K562 (cell line): ENCODE measurements around the gene RNU1-4. TPM values are rescaled to one million over a fixed set of nuclear protein-coding genes. Genes with fewer than 3 reads are reported as not detected.
"Not testable (repeated sequence)": the region's sequence is repeated elsewhere in the genome, so short reads cannot be mapped to it uniquely, and the experiment has no call there.

ENCODE experiments used
- ATAC-seq: fragments of 200-7000 bp; cut with Tn5 transposase; 3 replicates; pipeline ENCODE4 v1.9.1; 2020; ENCODE audit warnings: moderate library complexity
- BruUV-seq: library from RNA; stranded (reverse); fragments of 400-500 nt; replicated peaks from 2 replicates; lab custom pipeline; 2021; lab: Mats Ljungman, UMichigan
- CTCF ChIA-PET: fragments of 300-600 bp; formaldehyde crosslinking; extraction: SDS; loops from one replicate; lab custom pipeline; 2021; ENCODE audit warnings: low intra/inter-chr PET ratio; lab: Yijun Ruan, JAX
- POLR2A ChIA-PET: fragments of 300-600, 350-650 bp; sonication (Branson Sonifier 250); formaldehyde crosslinking; extraction: SDS; loops from one replicate; lab custom pipeline; 2021; ENCODE audit warnings: antibody characterized with exemption, inconsistent platforms; lab: Yijun Ruan, JAX
- DNase-seq, 4 experiments: peaks; one replicate each; pipeline versions ENCODE4 v3.0.0 to v3.0.0-alpha.2; 2011 to 2018; ENCODE audit warnings: low spot score in 3 of 4, mixed read lengths in 3 of 4; ENCODE audit errors: extremely low read depth in 1 of 4
- FAIRE-seq: peaks from 2 replicates; lab custom pipeline; 2011; peaks lifted over from hg19 to GRCh38; lab: Jason Lieb, UNC
- H2AFZ ChIP-seq: 2 replicates; pipeline ENCODE4 v1.6.0; 2011; ENCODE audit warnings: low read depth, low read length, control low read depth, inconsistent platforms
- H3K27ac ChIP-seq: fragments of 200-600 bp; 3 replicates; pipeline ENCODE4 v1.8.0; 2011; ENCODE audit warnings: low read depth, mild to moderate bottlenecking, control low read depth, inconsistent platforms, low read length, moderate library complexity, mixed read lengths; ENCODE audit errors: extremely low read depth
- H3K27me3 ChIP-seq, 2 experiments: fragments of 300-600 bp in 1 of 2; 2 replicates in 1 of 2; 3 replicates in 1 of 2; pipeline versions ENCODE4 v1.6.0 to v1.8.0; 2011; ENCODE audit warnings: inconsistent platforms in 2 of 2, low read length in 2 of 2, mild to moderate bottlenecking in 1 of 2, mixed read lengths in 1 of 2, moderate library complexity in 1 of 2; ENCODE audit not compliant: control insufficient read depth in 2 of 2, insufficient read depth in 2 of 2
- H3K36me3 ChIP-seq: fragments of 300-600 bp; 3 replicates; pipeline ENCODE4 v1.8.0; 2011; ENCODE audit warnings: mild to moderate bottlenecking, low read length, inconsistent platforms; ENCODE audit not compliant: control insufficient read depth, insufficient read depth
- H3K4me1 ChIP-seq, 2 experiments: fragments of 200-600 bp in 1 of 2; replicated peaks in 1 of 2; 2 replicates in 1 of 2; 3 replicates in 1 of 2; pipeline versions ENCODE4 v1.5.1 to v1.8.0; 2011; ENCODE audit warnings: inconsistent platforms in 2 of 2, low read length in 2 of 2, mild to moderate bottlenecking in 1 of 2, mixed read lengths in 1 of 2, moderate library complexity in 1 of 2; ENCODE audit not compliant: control insufficient read depth in 2 of 2, insufficient read depth in 2 of 2
- H3K4me2 ChIP-seq: 2 replicates; pipeline ENCODE4 v1.6.1; 2011; ENCODE audit warnings: low read length, control low read depth, inconsistent platforms, mixed read lengths; ENCODE audit not compliant: insufficient read depth
- H3K4me3 ChIP-seq: fragments of 200-600 bp; sonication (generic), shearing (Covaris generic); 2 replicates; pipeline ENCODE4 v1.5.1; 2016; ENCODE audit warnings: control low read depth, inconsistent platforms
- H3K79me2 ChIP-seq: fragments of 200-600 bp; 3 replicates; pipeline ENCODE4 v1.8.0; 2011; ENCODE audit warnings: low read length, inconsistent platforms; ENCODE audit not compliant: control insufficient read depth, insufficient read depth
- H3K9ac ChIP-seq, 2 experiments: 2 replicates each; pipeline versions ENCODE4 v1.6.0 to v1.6.1; 2011; ENCODE audit warnings: low read depth in 2 of 2, low read length in 2 of 2, control low read depth in 1 of 2, inconsistent platforms in 1 of 2, mild to moderate bottlenecking in 1 of 2, mixed read lengths in 1 of 2; ENCODE audit not compliant: insufficient read depth in 1 of 2
- H3K9me1 ChIP-seq: one replicate; pipeline ENCODE4 v1.6.0; 2011; ENCODE audit warnings: inconsistent platforms, mild to moderate bottlenecking, low read length, moderate library complexity; ENCODE audit not compliant: control insufficient read depth, insufficient read depth
- H3K9me3 ChIP-seq: replicated peaks from 2 replicates; pipeline ENCODE4 v1.5.1; 2011; ENCODE audit warnings: low read depth, low read length, inconsistent platforms; ENCODE audit not compliant: control insufficient read depth, insufficient read depth
- H4K20me1 ChIP-seq: replicated peaks from 2 replicates; pipeline ENCODE4 v1.6.1; 2011; ENCODE audit warnings: low read length, inconsistent platforms, mixed read lengths; ENCODE audit not compliant: control insufficient read depth, insufficient read depth
- NFIC ChIP-seq: fragments of 450-650 bp; IDR thresholded peaks from 2 replicates; pipeline ENCODE4 v1.6.1; 2017; ENCODE audit warnings: mild to moderate bottlenecking, inconsistent platforms
- WGBS: fragments of 100-300 bp; shearing (Covaris generic); methylation state at CpG from one replicate; pipeline ENCODE4 v1.1.6; 2016; ENCODE audit warnings: low coverage, mixed read lengths; ENCODE audit not compliant: insufficient coverage; ENCODE audit errors: missing lambda C conversion rate; 5-methylcytosine and 5-hydroxymethylcytosine counted together
- in situ Hi-C: fragments of 300-500 bp; cut with MboI; formaldehyde crosslinking; loops from 4 replicates; pipeline ENCODE4 v1.15.0; 2018; ENCODE audit warnings: inconsistent platforms, mixed read lengths
- intact Hi-C: fragments of 100-400 bp; cut with micrococcal nuclease; formaldehyde crosslinking; loops from 2 replicates; pipeline ENCODE4 v1.14.2; 2022
- polyA plus RNA-seq, 8 experiments: library from polyadenylated mRNA; depleted of rRNA in 4 of 8; stranded (reverse) in 5 of 8; unstranded in 3 of 8; fragments of >200 nt; fragmentation: Nextera tagmentation in 2 of 8; fragmentation: Illumina TruSeq in 1 of 8; extraction: Ambion mirVana in 2 of 8; extraction: Trizol in 1 of 8; gene quantifications; 2 replicates each; pipeline versions ENCODE4 v1.2.1 to v1.2.3, GENCODE V29; 2011 to 2014; ENCODE audit warnings: inconsistent platforms in 1 of 8, missing spikeins in 1 of 8
- total RNA-seq, 7 experiments: library from RNA; depleted of rRNA in 6 of 7; stranded (reverse); fragments of >200 nt in 6 of 7; fragmentation: Illumina TruSeq in 2 of 7; extraction: Trizol in 2 of 7; gene quantifications; 2 replicates each; pipeline versions ENCODE4 v1.2.1 to v1.2.3, GENCODE V29; 2011 to 2021; ENCODE audit warnings: low replicate concordance in 1 of 7

The RNU1-4 gene
- total and polyA plus RNA-seq, 9 of the 15 experiments (the other 6 are each of a cell fraction or from before 2014, with no cell fraction given), result under 0.01 to 32,823 (median 2,538) TPM; not detected in 4

DNA sequence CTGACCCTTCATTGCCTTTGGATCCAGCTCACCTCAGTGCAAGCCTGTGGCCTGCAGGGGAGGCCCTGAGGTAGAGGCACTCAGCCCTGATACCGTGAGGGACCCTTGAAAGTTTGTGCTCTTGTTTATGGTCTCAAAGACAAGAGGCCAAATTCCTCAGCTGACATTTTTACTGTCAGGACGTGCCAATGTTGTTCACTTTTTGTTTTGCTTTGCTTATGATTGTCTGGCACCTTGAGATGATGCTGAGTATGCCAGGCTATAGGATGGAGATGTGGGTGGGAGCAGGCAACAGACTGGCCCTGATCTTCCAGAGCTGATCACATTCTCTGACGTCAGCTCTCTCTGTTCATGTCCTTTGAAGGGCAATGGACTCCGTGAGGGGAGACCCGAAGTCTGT is 36.5 kb downstream of the RNU1-4 start:
- CTCF ChIA-PET, in situ Hi-C loops, H3K4me1 ChIP-seq, H3K9me1 ChIP-seq, POLR2A ChIA-PET, H3K27ac ChIP-seq, FAIRE-seq, H4K20me1 ChIP-seq, ATAC-seq, BruUV-seq, H3K36me3 ChIP-seq, H3K4me3 ChIP-seq, DNase-seq, intact Hi-C loops, H2AFZ ChIP-seq, H3K9ac ChIP-seq, H3K79me2 ChIP-seq, H3K4me2 ChIP-seq, H3K9me3 ChIP-seq: not testable (repeated sequence)
- 0% methylated on average over 4 of the region's 5 CpGs for WGBS
- H3K27me3 ChIP-seq, result peaks cover 25 to 46% of the 10 kb centered on the region in 2 experiments

DNA sequence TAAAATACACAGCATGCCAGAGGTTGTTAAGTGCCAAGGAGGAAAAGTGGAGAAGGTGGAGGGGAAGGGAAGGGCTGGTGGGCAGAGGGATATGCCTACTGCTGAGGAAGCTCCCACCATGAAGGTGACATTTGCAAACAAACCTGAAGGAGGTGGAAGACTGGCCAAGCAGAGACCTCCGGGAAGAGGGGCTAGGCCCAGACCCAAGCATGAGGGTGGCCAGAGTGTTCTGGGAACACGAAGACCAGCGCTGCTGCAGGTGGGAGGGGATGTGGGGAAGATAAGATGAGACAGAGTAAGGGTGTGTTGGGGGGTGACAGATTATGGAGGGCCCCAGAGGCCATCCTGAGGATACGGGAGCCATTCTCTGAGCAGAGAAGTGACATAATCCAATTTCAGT is 37.5 kb downstream of the RNU1-4 start:
- H3K27ac ChIP-seq, H4K20me1 ChIP-seq, BruUV-seq, H3K9me3 ChIP-seq, H3K79me2 ChIP-seq, H3K9ac ChIP-seq, in situ Hi-C loops, H2AFZ ChIP-seq, H3K4me2 ChIP-seq, POLR2A ChIA-PET, CTCF ChIA-PET, FAIRE-seq, H3K4me1 ChIP-seq, H3K9me1 ChIP-seq, H3K36me3 ChIP-seq, DNase-seq, intact Hi-C loops, H3K4me3 ChIP-seq, ATAC-seq: not testable (repeated sequence)
- peaks cover 20 to 36% of the 10 kb centered on the region in 2 experiments; a peak in 4 of 5 replicates for H3K27me3 ChIP-seq
- 2% methylated on average over 4 of the region's 4 CpGs for WGBS
- peak; percentile 32; the same call in 1 of the 2 replicates for TF ChIP-seq NFIC

DNA sequence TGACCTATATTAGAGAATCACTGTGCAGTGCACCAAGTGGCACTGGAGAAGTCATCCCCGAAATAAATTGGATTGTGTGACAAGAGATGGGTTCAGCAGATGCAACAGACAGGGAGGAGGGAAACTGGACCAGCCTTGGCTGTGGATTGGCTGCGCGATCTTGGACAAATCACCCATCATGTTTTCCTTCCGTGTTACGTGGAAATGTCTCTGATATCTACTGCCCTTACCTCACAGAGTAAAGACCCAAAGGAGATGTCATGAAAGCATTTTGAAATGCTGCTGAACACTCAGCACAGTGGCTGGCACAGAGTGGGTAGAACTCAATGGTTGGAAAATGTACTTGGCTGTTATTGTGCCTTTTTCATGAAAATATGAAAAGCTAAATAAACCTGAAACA is 39.2 kb downstream of the RNU1-4 start:
- H4K20me1 ChIP-seq, CTCF ChIA-PET, H3K4me2 ChIP-seq, H3K9ac ChIP-seq, BruUV-seq, POLR2A ChIA-PET, H3K9me3 ChIP-seq, H2AFZ ChIP-seq, in situ Hi-C loops, ATAC-seq, H3K27ac ChIP-seq, intact Hi-C loops, H3K4me1 ChIP-seq, FAIRE-seq, H3K9me1 ChIP-seq, H3K4me3 ChIP-seq, DNase-seq, H3K79me2 ChIP-seq, H3K36me3 ChIP-seq: not testable (repeated sequence)
- peaks cover 12 to 31% of the 10 kb centered on the region in 2 experiments; a peak in 4 of 5 replicates for H3K27me3 ChIP-seq
- 6% methylated on average over 5 of the region's 5 CpGs for WGBS

DNA sequence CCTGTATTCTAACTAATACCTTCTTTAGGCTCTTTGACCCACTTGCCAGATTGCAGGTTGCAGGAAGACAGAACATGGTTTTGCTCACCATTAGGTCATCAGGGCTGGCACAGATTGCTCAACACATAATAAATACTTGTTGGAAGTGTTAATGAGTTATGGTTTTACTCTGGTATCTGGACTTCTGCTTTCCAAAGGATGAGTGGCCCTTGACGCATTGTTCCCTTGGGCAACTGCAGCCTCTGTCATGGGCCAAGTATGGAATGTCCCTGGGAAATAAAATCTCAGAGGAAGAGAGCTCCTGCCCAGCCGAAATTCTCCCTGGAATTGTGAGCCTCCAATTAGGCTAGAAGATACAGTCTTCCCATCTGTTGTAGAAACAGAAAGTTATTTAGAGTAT is 40.7 kb downstream of the RNU1-4 start:
- H3K27ac ChIP-seq, intact Hi-C loops, H3K79me2 ChIP-seq, BruUV-seq, FAIRE-seq, H2AFZ ChIP-seq, DNase-seq, in situ Hi-C loops, H3K4me3 ChIP-seq, ATAC-seq, H3K9ac ChIP-seq, H4K20me1 ChIP-seq, POLR2A ChIA-PET, H3K4me2 ChIP-seq, H3K4me1 ChIP-seq, H3K36me3 ChIP-seq, H3K9me1 ChIP-seq, CTCF ChIA-PET, H3K9me3 ChIP-seq: not testable (repeated sequence)
- no CpG with 5 or more reads among the region's 2 CpGs for WGBS
- peaks cover 12 to 17% of the 10 kb centered on the region in 2 experiments; a peak in 4 of 5 replicates for H3K27me3 ChIP-seq
